Tibial artery (tissue), 4 donors: Measurements from ENCODE around the gene PPP6R2.

Experiments
- DNase-seq, 2 donors: peaks; one replicate each; pipeline ENCODE4 v3.0.0-alpha.2; 2019
- H3K27ac ChIP-seq, 2 donors: fragments of 200-600 bp; sonication (generic) in 1 of 2; 1 replicate in 1 of 2; 2 replicates in 1 of 2; pipeline ENCODE4 v1.5.1; 2018 to 2019; ENCODE audit warnings: mild to moderate bottlenecking in 1 of 2
- H3K27me3 ChIP-seq, 2 donors: fragments of 200-600 bp; sonication (generic) in 1 of 2; one replicate each; pipeline versions ENCODE4 v1.5.1 to v1.6.0; 2016 to 2019
- H3K36me3 ChIP-seq, 3 donors: fragments of 200-600 bp; sonication (generic) in 2 of 3; one replicate each; pipeline ENCODE4 v1.5.1; 2016 to 2019; ENCODE audit warnings: mild to moderate bottlenecking in 2 of 3
- H3K4me1 ChIP-seq, 4 donors: fragments of 200-600 bp; sonication (generic) in 2 of 4; 1 replicate in 3 of 4; 2 replicates in 1 of 4; pipeline ENCODE4 v1.5.1; 2016 to 2019
- H3K4me3 ChIP-seq, 2 donors: fragments of 200-600 bp; sonication (generic) in 1 of 2; 1 replicate in 1 of 2; 2 replicates in 1 of 2; pipeline ENCODE4 v1.5.1; 2018 to 2019; ENCODE audit warnings: mild to moderate bottlenecking in 2 of 2
- H3K9me3 ChIP-seq, 3 donors: fragments of 200-600 bp; sonication (generic) in 1 of 3; one replicate each; pipeline ENCODE4 v1.5.1; 2016 to 2019
- CTCF ChIP-seq, 2 experiments: fragments of 200-600 bp in 1 of 2; fragments of 450-650 bp in 1 of 2; IDR thresholded peaks; one replicate each; pipeline ENCODE4 v1.5.1; 2017 to 2019; ENCODE audit warnings: antibody characterized with exemption in 2 of 2, mild to moderate bottlenecking in 1 of 2, moderate library complexity in 1 of 2
- intact Hi-C: fragments of 100-400 bp; cut with DNase I; formaldehyde crosslinking; loops from one replicate; pipeline ENCODE4 v1.15.0; 2023; ENCODE audit warnings: low total_unique reads

Gene PPP6R2

GRCh38 chr22:50486561-50487289 lies 143.6 kb downstream of the PPP6R2 start, which contains the start of gene MIOX:
MIOX (plus strand) TSS chr22:50486859; CDS start chr22:50486898, 39 bp downstream.
- H3K4me1 ChIP-seq = peaks cover 0 to 7% (median 1%) of the 10 kb centered on the region in 4 donors
- intact Hi-C loops = no loop called here
- no peaks in the 10 kb centered on the region for H3K9me3 ChIP-seq
- no peak for TF ChIP-seq CTCF (IDR thresholded peaks at IDR 0.05)
- no peak within 1 kb of the TSS for H3K4me3 ChIP-seq
- DNase-seq = no peak
- H3K36me3 ChIP-seq = no peaks in the 10 kb centered on the region
- no peak within 1 kb of the TSS for H3K27ac ChIP-seq
- peaks cover 9 to 73% of the 10 kb centered on the region in 2 donors for H3K27me3 ChIP-seq

- TF ChIP-seq CTCF (IDR thresholded peaks at IDR 0.05) = no peak
- no peak for DNase-seq
- intact Hi-C loops = no loop called here
- H3K9me3 ChIP-seq = no peaks in the 10 kb centered on the region
- H3K36me3 ChIP-seq = no peaks in the 10 kb centered on the region
- no peak overlapping the region for H3K4me3 ChIP-seq
- H3K4me1 ChIP-seq = no peaks in the 10 kb centered on the region
- peaks cover 3 to 66% of the 10 kb centered on the region in 2 donors for H3K27me3 ChIP-seq
- H3K27ac ChIP-seq = no peak overlapping the region
These were observed 144.3 kb downstream of the PPP6R2 start for GRCh38 chr22:50487290-50488005.

GRCh38 chr22:50488006-50488677 lies 145.0 kb downstream of the PPP6R2 start:
- intact Hi-C loops = no loop called here
- no peak for DNase-seq
- TF ChIP-seq CTCF (IDR thresholded peaks at IDR 0.05) = no peak
- Histone ChIP-seq H3K4me1 (no peaks in the 10 kb centered on the region), H3K27me3 (peaks cover 0 to 59% of the 10 kb centered on the region in 2 donors), H3K36me3 (no peaks in the 10 kb centered on the region), H3K9me3 (no peaks in the 10 kb centered on the region), H3K4me3 (no peak overlapping the region), H3K27ac (no peak overlapping the region)

GRCh38 chr22:50488886-50489285 lies 145.8 kb downstream of the PPP6R2 start:
- Histone ChIP-seq H3K4me3 (no peak overlapping the region), H3K27ac (no peak overlapping the region), H3K36me3 (no peaks in the 10 kb centered on the region), H3K4me1 (no peaks in the 10 kb centered on the region), H3K9me3 (no peaks in the 10 kb centered on the region), H3K27me3 (peaks cover 0 to 52% of the 10 kb centered on the region in 2 donors)
- DNase-seq = no peak
- no peak for TF ChIP-seq CTCF (IDR thresholded peaks at IDR 0.05)
- intact Hi-C loops = no loop called here

GRCh38 chr22:50489363-50490243 lies 146.5 kb downstream of the PPP6R2 start:
- no peaks in the 10 kb centered on the region for H3K9me3 ChIP-seq
- TF ChIP-seq CTCF (IDR thresholded peaks at IDR 0.05) = no peak
- intact Hi-C loops = no loop called here

More at GRCh38 chr22:50489363-50490243, 146.5 kb downstream of the PPP6R2 start:
- H3K4me1 ChIP-seq = no peaks in the 10 kb centered on the region
- peaks cover 0 to 45% of the 10 kb centered on the region in 2 donors for H3K27me3 ChIP-seq
- H3K36me3 ChIP-seq = no peaks in the 10 kb centered on the region
- DNase-seq = no peak
- no peak overlapping the region for H3K27ac ChIP-seq
- H3K4me3 ChIP-seq = no peak overlapping the region
